Aorta (tissue), 5 donors: ENCODE measurements around the gene TRPM3. TPM values are rescaled to one million over a fixed set of nuclear protein-coding genes. Genes with fewer than 3 reads are reported as not detected.

Experiments used
- ATAC-seq: fragments of 200-7000 bp; cut with Tn5 transposase; one replicate; pipeline ENCODE4 v1.9.1; 2022; ENCODE audit warnings: moderate library complexity; ENCODE audit not compliant: low FRiP score
- DNase-seq, 2 donors: peaks; one replicate each; pipeline ENCODE4 v3.0.0-alpha.2; 2020
- H3K27ac ChIP-seq, 2 donors: one replicate each; pipeline ENCODE4 v1.5.1; 2013; ENCODE audit warnings: low read length in 2 of 2, mild to moderate bottlenecking in 2 of 2, moderate library complexity in 2 of 2, control low read depth in 1 of 2, inconsistent platforms in 1 of 2, low read depth in 1 of 2
- H3K27me3 ChIP-seq, 2 donors: one replicate each; pipeline ENCODE4 v1.6.1; 2013; ENCODE audit warnings: control low read depth in 1 of 2, low read length in 1 of 2, mild to moderate bottlenecking in 1 of 2, moderate library complexity in 1 of 2; ENCODE audit not compliant: insufficient read depth in 2 of 2, control insufficient read depth in 1 of 2
- H3K36me3 ChIP-seq, 2 donors: one replicate each; pipeline ENCODE4 v1.6.1; 2013; ENCODE audit warnings: control low read depth in 1 of 2, low read length in 1 of 2, mild to moderate bottlenecking in 1 of 2; ENCODE audit not compliant: insufficient read depth in 2 of 2, control insufficient read depth in 1 of 2
- H3K4me1 ChIP-seq, 2 donors: one replicate each; pipeline ENCODE4 v1.6.1; 2013; ENCODE audit warnings: low read length in 2 of 2, control low read depth in 1 of 2, mild to moderate bottlenecking in 1 of 2, moderate library complexity in 1 of 2; ENCODE audit not compliant: insufficient read depth in 2 of 2, control insufficient read depth in 1 of 2
- H3K4me3 ChIP-seq, 2 donors: one replicate each; pipeline ENCODE4 v1.5.1; 2013; ENCODE audit warnings: low read length in 2 of 2, control low read depth in 1 of 2, mild to moderate bottlenecking in 1 of 2
- H3K9me3 ChIP-seq: one replicate; pipeline ENCODE4 v1.6.1; 2013; ENCODE audit warnings: mild to moderate bottlenecking, low read length; ENCODE audit not compliant: control insufficient read depth
- WGBS, 2 donors: extraction: QIAGEN DNeasy Blood & Tissue Kit; methylation state at CpG; one replicate each; pipeline ENCODE4 v1.1.7; 2013; 5-methylcytosine and 5-hydroxymethylcytosine counted together
- intact Hi-C, 2 donors: fragments of 100-400 bp; cut with DNase I; formaldehyde crosslinking; loops; one replicate each; pipeline versions ENCODE4 v1.14.2 to v1.15.0; 2022
- polyA plus RNA-seq, 2 donors: library from polyadenylated mRNA; stranded (reverse); fragments of 200-250 nt; gene quantifications; one replicate each; pipeline ENCODE4 v1.2.3, GENCODE V29; 2013
- total RNA-seq, 2 donors: library from RNA; stranded (reverse); fragmentation: NEBNext Ultra II Directional; extraction: Animal tissue kit (Norgen Biotek cat#: 25700); gene quantifications; one replicate each; pipeline ENCODE4 v1.2.1, GENCODE V29; 2021
- donor health status: healthy with polysubstance abuse.
- donor health status: Bipolar disorder and iron deficiency.
- donor health status: DM: no; HTN: no; CAD: no.
- donor health status: DM: no; HTN: no; CAD: no.
- donor health status: DM: yes; HTN: yes; CAD: no.

TRPM3 gene
- total and polyA plus RNA-seq, 4 donors = 0.13 to 5.7 (median 1.7) TPM

DNA sequence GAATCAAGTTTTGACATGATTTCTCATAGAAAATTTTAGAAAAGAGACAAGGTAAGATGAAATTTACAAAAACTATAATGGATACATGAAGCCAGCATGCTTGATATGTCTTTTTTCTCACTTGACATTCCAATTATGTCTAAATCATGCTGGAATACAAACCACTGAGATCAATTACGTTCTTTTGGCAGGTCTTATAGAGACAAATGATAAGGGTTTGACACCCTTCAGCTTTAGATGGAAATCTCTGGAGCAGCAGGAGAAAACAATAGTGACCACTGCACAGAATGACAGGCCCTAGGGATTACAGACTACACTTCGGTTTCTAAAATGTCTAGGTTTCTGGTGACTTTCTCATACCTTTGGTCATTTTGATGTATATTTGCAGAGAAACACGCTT is 342.9 kb downstream of the TRPM3 start:
- DNase-seq (no peak), ATAC-seq (no peak)
- Histone ChIP-seq H3K9me3 (no peaks in the 10 kb centered on the region), H3K36me3 (no peaks in the 10 kb centered on the region), H3K27me3 (no peaks in the 10 kb centered on the region), H3K27ac (no peak overlapping the region), H3K4me1 (no peaks in the 10 kb centered on the region), H3K4me3 (no peak overlapping the region)
- 74 to 84% methylated on average over 3 of the region's 3 CpGs for WGBS, 2 donors
- intact Hi-C loops = no loop called here

- no peak for DNase-seq
- intact Hi-C loops = no loop called here
- H3K36me3 ChIP-seq = no peaks in the 10 kb centered on the region
- whole genome bisulfite sequencing, 2 donors = 64 to 75% methylated on average over 5 of the region's 5 CpGs
- H3K9me3 ChIP-seq = no peaks in the 10 kb centered on the region
- H3K4me3 ChIP-seq = no peak overlapping the region
- ATAC-seq = no peak
- no peaks in the 10 kb centered on the region for H3K4me1 ChIP-seq
- H3K27ac ChIP-seq = no peak overlapping the region
- no peaks in the 10 kb centered on the region for H3K27me3 ChIP-seq
These were observed 347.8 kb downstream of the TRPM3 start for GRCh38 chr9:70773579-70773978.

DNA sequence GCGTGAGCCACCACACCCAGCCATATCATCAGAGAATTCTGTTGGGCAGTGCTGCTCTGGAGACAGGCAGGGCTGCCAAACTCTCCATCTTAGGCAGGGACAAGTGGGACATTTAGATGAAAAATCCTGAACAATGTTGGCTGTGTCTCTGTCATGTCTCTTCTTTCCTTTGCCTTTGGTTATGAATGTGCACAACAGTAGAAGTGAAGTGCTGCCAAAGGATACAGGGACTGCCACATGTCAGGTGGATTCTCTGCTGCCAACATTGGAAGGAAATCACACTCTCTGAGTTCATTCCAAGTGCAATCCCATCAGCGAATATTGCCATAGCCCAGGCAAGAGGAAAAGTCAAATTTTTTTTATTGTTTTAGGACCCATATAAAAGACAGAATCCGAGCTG is 348.8 kb downstream of the TRPM3 start:
- H3K9me3 ChIP-seq = no peaks in the 10 kb centered on the region
- no peaks in the 10 kb centered on the region for H3K4me1 ChIP-seq
- H3K4me3 ChIP-seq = no peak overlapping the region
- no peaks in the 10 kb centered on the region for H3K27me3 ChIP-seq
- H3K36me3 ChIP-seq = no peaks in the 10 kb centered on the region
- no peak overlapping the region for H3K27ac ChIP-seq
- ATAC-seq = no peak
- WGBS, 2 donors = 51 to 55% methylated on average over 3 of the region's 3 CpGs
- intact Hi-C loops = no loop called here
- no peak for DNase-seq

GRCh38 chr9:70765946-70766345 is 355.5 kb downstream of the TRPM3 start:
- Histone ChIP-seq H3K4me3 (no peak overlapping the region), H3K27me3 (no peaks in the 10 kb centered on the region), H3K9me3 (no peaks in the 10 kb centered on the region), H3K36me3 (peaks cover 0 to 3% of the 10 kb centered on the region in 2 donors), H3K4me1 (no peaks in the 10 kb centered on the region), H3K27ac (no peak overlapping the region)
- 79 to 86% methylated on average over 1 of the region's 1 CpG for WGBS, 2 donors
- intact Hi-C loops = no loop called here
- no peak for DNase-seq
- no peak for ATAC-seq

- intact Hi-C loops = no loop called here
- Histone ChIP-seq H3K36me3 (peaks cover 0 to 3% of the 10 kb centered on the region in 2 donors), H3K4me3 (no peak overlapping the region), H3K27ac (no peak overlapping the region), H3K4me1 (no peaks in the 10 kb centered on the region), H3K27me3 (no peaks in the 10 kb centered on the region), H3K9me3 (no peaks in the 10 kb centered on the region)
- no peak for ATAC-seq
- WGBS, 2 donors = 47 to 60% methylated on average over 8 of the region's 8 CpGs
- no peak for DNase-seq
These were observed 360.2 kb downstream of the TRPM3 start for GRCh38 chr9:70761139-70761670.

- ATAC-seq (no peak), DNase-seq (no peak)
- Histone ChIP-seq H3K4me1 (no peaks in the 10 kb centered on the region), H3K36me3 (peaks cover 0 to 3% of the 10 kb centered on the region in 2 donors), H3K4me3 (no peak overlapping the region), H3K9me3 (no peaks in the 10 kb centered on the region), H3K27ac (no peak overlapping the region), H3K27me3 (no peaks in the 10 kb centered on the region)
- 86 to 92% methylated on average over 8 of the region's 8 CpGs for WGBS, 2 donors
- intact Hi-C loops = no loop called here
These were observed 361.2 kb downstream of the TRPM3 start for GRCh38 chr9:70760228-70760627.

DNA sequence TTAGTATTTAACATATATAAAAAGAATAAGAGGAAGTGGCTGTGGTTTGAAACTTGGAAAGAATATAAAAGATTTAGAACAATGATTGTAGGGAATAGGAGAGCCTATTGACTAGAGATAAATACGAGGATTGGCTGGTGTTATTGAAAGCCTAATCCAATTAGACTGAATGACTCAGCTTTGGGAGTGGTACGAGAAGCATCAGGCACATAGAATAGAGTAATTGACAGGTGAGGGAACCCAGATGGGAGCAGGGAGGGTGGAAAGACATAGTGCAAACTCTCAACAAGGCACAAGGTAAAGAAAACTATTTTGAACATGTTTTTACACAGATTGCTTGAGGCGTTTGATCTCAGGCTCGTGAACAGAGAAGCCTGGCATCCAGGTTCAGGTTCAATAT is 368.1 kb downstream of the TRPM3 start:
- Histone ChIP-seq H3K4me3 (no peak overlapping the region), H3K9me3 (peaks cover 1% of the 10 kb centered on the region), H3K27me3 (no peaks in the 10 kb centered on the region), H3K36me3 (peaks cover 0 to 2% of the 10 kb centered on the region in 2 donors), H3K27ac (no peak overlapping the region), H3K4me1 (no peaks in the 10 kb centered on the region)
- DNase-seq = no peak
- ATAC-seq = no peak
- 67 to 74% methylated on average over 4 of the region's 4 CpGs for WGBS, 2 donors
- intact Hi-C loops = no loop called here

GRCh38 chr9:70749066-70749465 is 372.4 kb downstream of the TRPM3 start:
- Histone ChIP-seq H3K4me3 (no peak overlapping the region), H3K27ac (no peak overlapping the region), H3K4me1 (no peaks in the 10 kb centered on the region), H3K9me3 (no peaks in the 10 kb centered on the region), H3K27me3 (no peaks in the 10 kb centered on the region), H3K36me3 (peaks cover 0 to 2% of the 10 kb centered on the region in 2 donors)
- no peak for ATAC-seq
- WGBS, 2 donors = 92 to 96% methylated on average over 2 of the region's 2 CpGs
- no peak for DNase-seq
- intact Hi-C loops = no loop called here

DNA sequence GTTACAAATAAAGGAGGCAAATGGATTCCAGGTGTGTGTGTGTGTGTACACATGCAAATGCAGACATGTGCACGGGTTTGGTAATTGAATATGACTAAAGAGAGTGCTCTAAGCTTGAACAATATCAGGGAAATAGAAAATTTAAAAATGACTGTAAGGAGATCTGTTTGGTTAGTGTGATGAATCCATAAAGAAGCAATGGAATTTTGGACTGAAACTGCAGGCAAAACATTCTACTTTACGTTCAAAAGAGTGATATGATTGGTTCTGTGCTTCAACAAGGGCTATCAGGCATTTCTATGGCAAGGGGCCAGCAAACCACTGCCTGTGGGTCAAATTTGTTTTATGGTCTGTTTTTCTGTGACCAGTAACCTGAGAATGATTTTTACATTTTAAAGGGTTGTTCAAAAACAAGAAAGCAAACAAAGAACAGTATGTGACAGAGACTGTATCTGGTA is 374.1 kb downstream of the TRPM3 start:
- WGBS, 2 donors = 31 to 33% methylated on average over 2 of the region's 2 CpGs
- no peaks in the 10 kb centered on the region for H3K27me3 ChIP-seq
- no peak overlapping the region for H3K4me3 ChIP-seq
- DNase-seq (no peak), ATAC-seq (no peak)
- H3K9me3 ChIP-seq = no peaks in the 10 kb centered on the region
- H3K4me1 ChIP-seq = no peaks in the 10 kb centered on the region
- intact Hi-C loops = no loop called here
- H3K36me3 ChIP-seq = peaks cover 0 to 2% of the 10 kb centered on the region in 2 donors
- H3K27ac ChIP-seq = no peak overlapping the region
